GM19043 (cell line): ENCODE results near the gene PFKFB3.

Experiments used
- ATAC-seq: cut with Tn5 transposase; IDR thresholded peaks from one replicate; pipeline ENCODE4 v1.9.1; 2021; ENCODE audit warnings: low read depth; ENCODE audit not compliant: unreplicated experiment

The PFKFB3 gene

DNA sequence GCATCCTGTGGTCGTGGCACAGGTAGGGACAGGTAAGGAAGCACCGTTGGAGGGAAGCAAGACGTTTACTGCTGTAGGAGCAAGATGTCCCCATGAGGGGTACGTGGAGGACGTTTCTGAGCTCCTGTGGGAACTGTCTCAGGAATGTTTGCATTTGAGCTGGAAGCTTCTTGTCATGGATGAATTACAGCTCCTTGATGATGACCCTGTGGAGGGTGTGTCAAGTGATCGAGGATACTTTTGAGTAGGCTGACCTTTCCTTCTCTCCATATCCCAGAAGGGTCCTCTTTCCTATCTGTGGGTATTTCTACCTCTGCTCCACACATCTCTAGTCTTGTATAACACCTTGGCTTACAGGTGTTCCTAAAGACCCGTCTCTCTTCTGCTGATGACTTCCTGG is 94.8 kb downstream of the PFKFB3 start:
- no peak for ATAC-seq

- ATAC-seq = no peak
These were observed 95.2 kb downstream of the PFKFB3 start for GRCh38 chr10:6297951-6298381.

DNA sequence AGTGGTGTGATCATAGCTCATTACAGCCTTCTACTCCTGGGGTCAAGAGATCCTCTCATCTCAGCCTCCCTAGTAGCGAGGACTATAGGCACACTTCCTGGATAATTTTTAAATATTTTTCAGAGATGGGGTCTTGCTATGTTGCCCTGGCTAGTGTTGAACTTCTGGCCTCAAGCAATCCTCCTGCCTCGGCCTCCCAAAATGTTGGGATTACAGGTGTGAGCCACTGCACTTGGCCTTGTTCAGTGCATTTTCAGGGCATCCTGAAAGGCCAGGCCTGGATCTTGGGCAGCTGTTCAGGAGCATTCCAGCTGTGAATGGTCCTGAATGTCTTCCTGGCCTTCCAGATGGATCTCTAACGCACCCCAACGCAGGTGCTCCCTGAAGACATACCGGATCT is 95.7 kb downstream of the PFKFB3 start:
- no peak for ATAC-seq

- ATAC-seq = no peak
These were observed 96.5 kb downstream of the PFKFB3 start for GRCh38 chr10:6299234-6299633.

GRCh38 chr10:6299743-6300105 is 97.0 kb downstream of the PFKFB3 start:
- no peak for ATAC-seq

- ATAC-seq = peak; percentile 75
These were observed 97.5 kb downstream of the PFKFB3 start for GRCh38 chr10:6300106-6300783.

- no peak for ATAC-seq
These were observed 98.2 kb downstream of the PFKFB3 start for GRCh38 chr10:6300784-6301460.

DNA sequence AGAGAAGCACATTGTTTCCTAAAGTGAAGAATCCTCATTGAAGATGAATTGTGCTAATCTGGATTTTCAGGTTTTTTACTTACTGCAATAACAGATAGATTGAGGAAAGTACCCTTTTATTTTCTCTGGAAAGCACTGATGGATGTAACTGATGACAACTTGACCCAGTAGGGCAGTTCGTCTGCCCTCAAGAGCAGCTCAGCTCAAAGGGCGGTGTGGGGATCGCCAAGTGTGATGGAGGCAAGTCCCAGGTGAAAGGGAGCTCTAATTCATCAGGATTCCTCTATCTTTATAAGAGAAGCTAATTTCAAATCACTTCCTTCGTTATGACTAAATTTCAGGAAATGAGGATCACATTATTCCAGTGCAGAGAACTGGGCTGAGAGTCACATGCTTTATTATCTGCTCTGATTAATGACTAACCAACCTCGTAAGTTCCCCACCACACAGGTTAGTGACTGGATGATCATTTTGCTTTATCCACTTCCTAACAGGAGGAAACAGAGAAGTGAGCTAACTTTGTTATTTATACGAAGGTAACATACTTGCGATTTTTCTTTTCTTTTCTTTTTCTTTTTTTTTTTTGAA is 98.8 kb downstream of the PFKFB3 start:
- ATAC-seq = no peak
